ENCODE data around the gene SEPTIN5. TPM values are rescaled to one million over a fixed set of nuclear protein-coding genes. Genes with fewer than 3 reads are reported as not detected.

Gene SEPTIN5
- total and polyA plus RNA-seq, 9 of the 15 experiments (the other 6 are each of a cell fraction or from before 2014, with no cell fraction given) = 0.03 to 195 (median 119) TPM

GRCh38 chr22:19718456-19719049 lies 4.2 kb downstream of the SEPTIN5 start (continued):
- no peak for TF ChIP-seq TFE3 (CRISPR knock-in tag; IDR thresholded peaks at IDR 0.05)
- TF ChIP-seq TARDBP (IDR thresholded peaks at IDR 0.05) = no peak
- 0 out of 2 replicates have a peak, but pooled peaks have one; percentile 71 for TF ChIP-seq HDAC6 (IDR thresholded peaks at IDR 0.05; ENCODE audit: low read depth, low read length)
- TF ChIP-seq CHD2 (IDR thresholded peaks at IDR 0.05; ENCODE audit: low read depth, low read length) = 0 out of 2 replicates have a peak, but pooled peaks have one; percentile 42
- TF ChIP-seq PPARD (CRISPR knock-in tag; IDR thresholded peaks at IDR 0.05) = no peak
- no peak for TF ChIP-seq FOXJ2 (tag; IDR thresholded peaks at IDR 0.05)
- TF ChIP-seq ZNF224 (CRISPR knock-in tag; IDR thresholded peaks at IDR 0.05) = no peak
- TF ChIP-seq PHF21A (IDR thresholded peaks at IDR 0.05; ENCODE audit: borderline replicate concordance, low read depth) = peak; percentile 50; the same call in 1 of the 2 replicates
- no peak for TF ChIP-seq PBX2 (CRISPR knock-in tag; IDR thresholded peaks at IDR 0.05; ENCODE audit: low read depth)
- TF ChIP-seq PBX2 (tag; conservative IDR thresholded peaks at IDR 0.05; ENCODE audit: low read depth) = no peak
- no peak for TF ChIP-seq ZNF174 (CRISPR knock-in tag; IDR thresholded peaks at IDR 0.05)
- TF ChIP-seq GTF2E2 (tag; IDR thresholded peaks at IDR 0.05) = no peak
- TF ChIP-seq XRCC3 (IDR thresholded peaks at IDR 0.05) = no peak
- no peak for TF ChIP-seq ZNF41 (CRISPR knock-in tag; conservative IDR thresholded peaks at IDR 0.05)
- no peak for TF ChIP-seq NCOA4 (IDR thresholded peaks at IDR 0.05; ENCODE audit: partially characterized antibody)
- no peak for TF ChIP-seq CREB3L1 (IDR thresholded peaks at IDR 0.05; ENCODE audit: borderline replicate concordance, low read depth)
- TF ChIP-seq POU5F1 (IDR thresholded peaks at IDR 0.05; ENCODE audit: borderline replicate concordance, low read depth, low read length, partially characterized antibody) = no peak
- TF ChIP-seq IFI16 (CRISPR knock-in tag; IDR thresholded peaks at IDR 0.05) = no peak
- no peak for TF ChIP-seq RNF219 (CRISPR knock-in tag; IDR thresholded peaks at IDR 0.05)
- no peak for TF ChIP-seq PCBP1 (IDR thresholded peaks at IDR 0.05; ENCODE audit: low read depth, low read length, poor library complexity, severe bottlenecking)
- TF ChIP-seq TAF1 (IDR thresholded peaks at IDR 0.05; ENCODE audit: control insufficient read depth, extremely low read depth, insufficient read depth, low read length, severe bottlenecking) = no peak
- TF ChIP-seq STAT5A (IDR thresholded peaks at IDR 0.05; ENCODE audit: borderline replicate concordance, low read length) = no peak
